GM20000 (cell line): Measurements from ENCODE around the gene IKBIP.
"Not testable (repeated sequence)": the region's sequence is repeated elsewhere in the genome, so short reads cannot be mapped to it uniquely, and the experiment has no call there.

Experiments
- DNase-seq: peaks from one replicate; pipeline ENCODE4 v3.0.0; 2012; ENCODE audit warnings: low spot score
- CTCF ChIP-seq: IDR thresholded peaks from 2 replicates; pipeline ENCODE4 v1.5.1; 2012; ENCODE audit warnings: mild to moderate bottlenecking, control low read depth; ENCODE audit errors: extremely low read depth, missing control alignments

The IKBIP gene

GRCh38 chr12:98651328-98651727, 6.7 kb upstream of the IKBIP start:
- no peak for TF ChIP-seq CTCF
- no peak for DNase-seq

- TF ChIP-seq CTCF: no peak
- no peak for DNase-seq
Observed at GRCh38 chr12:98646294-98647090, 1.9 kb upstream of the IKBIP start.

DNA sequence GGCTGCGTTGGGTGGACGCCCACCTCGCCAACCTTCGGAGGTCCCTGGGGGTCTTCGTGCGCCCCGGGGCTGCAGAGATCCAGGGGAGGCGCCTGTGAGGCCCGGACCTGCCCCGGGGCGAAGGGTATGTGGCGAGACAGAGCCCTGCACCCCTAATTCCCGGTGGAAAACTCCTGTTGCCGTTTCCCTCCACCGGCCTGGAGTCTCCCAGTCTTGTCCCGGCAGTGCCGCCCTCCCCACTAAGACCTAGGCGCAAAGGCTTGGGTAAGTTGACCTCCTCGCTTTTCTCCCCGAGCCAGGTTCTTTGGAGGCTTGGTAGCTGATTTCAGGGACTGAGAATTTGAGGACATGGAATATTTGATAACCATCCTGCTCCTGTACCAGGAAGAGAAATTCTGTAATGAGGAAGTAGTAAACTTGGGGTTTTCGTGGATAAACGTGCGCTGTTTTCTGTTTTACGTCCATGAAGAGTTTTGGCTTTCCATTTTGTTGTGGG, 1.0 kb upstream of the IKBIP start:
- no peak for TF ChIP-seq CTCF
- peak; percentile 33 for DNase-seq

DNA sequence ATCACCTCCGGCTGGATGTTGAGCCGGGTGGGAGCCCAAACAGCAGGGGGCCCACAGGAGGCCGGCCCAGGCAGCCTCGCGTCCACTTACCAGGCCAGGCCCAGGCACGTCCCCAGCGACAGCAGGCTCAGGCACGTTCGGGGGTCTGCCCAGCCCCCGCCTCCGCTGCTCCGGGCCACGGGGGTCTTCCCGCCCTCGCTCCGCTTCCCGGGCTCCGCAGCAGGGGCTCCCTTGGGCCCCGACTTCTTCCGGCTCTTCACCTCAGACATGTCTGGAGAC, 216 bp downstream of the IKBIP start:
- DNase-seq: peak; percentile 24
- no peak for TF ChIP-seq CTCF

DNA sequence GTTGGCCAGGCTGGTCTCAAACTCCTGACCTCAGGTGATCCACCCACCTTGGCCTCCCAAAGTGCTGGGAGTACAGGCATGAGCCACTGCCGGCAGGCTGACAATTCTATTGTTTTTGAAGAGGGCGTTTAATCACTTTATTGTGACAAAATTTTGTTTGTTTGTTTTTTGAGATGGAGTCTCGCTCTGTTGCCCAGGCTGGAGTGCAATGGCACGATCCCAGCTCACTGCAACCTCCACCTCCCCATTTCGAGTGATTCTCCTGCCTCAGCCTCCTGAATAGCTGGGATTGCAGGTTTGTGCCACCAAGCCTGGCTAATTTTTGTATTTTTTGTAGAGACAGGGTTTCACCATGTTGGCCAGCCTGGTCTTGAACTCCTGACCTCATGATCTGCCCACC, 1.8 kb downstream of the IKBIP start:
- not testable (repeated sequence) for DNase-seq

- DNase-seq: no peak
- TF ChIP-seq CTCF: no peak
Observed at GRCh38 chr12:98639491-98639890, 5.1 kb downstream of the IKBIP start.

DNA sequence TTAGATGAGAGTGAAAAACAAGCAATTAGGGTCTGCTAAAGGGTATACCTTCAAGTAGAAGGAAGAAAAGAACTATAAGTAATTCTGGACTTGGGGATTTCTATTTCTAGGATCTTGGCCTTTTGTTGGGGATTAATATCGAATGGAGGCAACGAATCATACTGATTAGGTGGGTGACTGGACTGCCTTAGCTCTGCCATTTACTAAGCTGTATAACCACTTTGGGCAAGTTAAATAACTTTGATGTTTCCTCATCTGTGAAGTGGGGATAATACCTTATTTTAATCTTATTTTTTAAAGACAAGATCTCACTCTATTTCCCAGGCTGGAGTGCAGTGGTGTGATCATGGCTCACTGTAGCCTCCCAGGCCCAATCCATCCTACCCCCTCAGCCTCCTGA, 6.6 kb downstream of the IKBIP start:
- DNase-seq: no peak
- TF ChIP-seq CTCF: no peak

- TF ChIP-seq CTCF: no peak
- no peak for DNase-seq
Observed at GRCh38 chr12:98637068-98637467, 7.5 kb downstream of the IKBIP start.
